CD14-positive monocyte (primary cell): Measurements from ENCODE around the gene TFF1. TPM values are rescaled to one million over a fixed set of nuclear protein-coding genes. Genes with fewer than 3 reads are reported as not detected.
A peak's percentile ranks its signal among the peaks of the same experiment; 100 is the strongest.

ENCODE experiments used
- DNase-seq, 3 donors: peaks; one replicate each; pipeline ENCODE4 v3.0.0-alpha.2; 2011 to 2022
- H2AFZ ChIP-seq: 2 replicates; pipeline ENCODE4 v1.6.0; 2012; ENCODE audit warnings: mild to moderate bottlenecking, low read depth, low read length, inconsistent platforms; ENCODE audit not compliant: insufficient read depth, poor library complexity, severe bottlenecking
- H3K27ac ChIP-seq, 2 donors: 1 replicate in 1 of 2; 2 replicates in 1 of 2; pipeline ENCODE4 v1.5.1; 2012 to 2013; ENCODE audit warnings: low read length in 2 of 2, control low read depth in 1 of 2, inconsistent platforms in 1 of 2, low read depth in 1 of 2, mild to moderate bottlenecking in 1 of 2
- H3K27me3 ChIP-seq, 2 donors: one replicate each; pipeline versions ENCODE4 v1.6.0 to v1.6.1; 2011 to 2013; ENCODE audit warnings: low read length in 2 of 2; ENCODE audit not compliant: control insufficient read depth in 2 of 2, insufficient read depth in 2 of 2
- H3K36me3 ChIP-seq, 2 donors: replicated peaks in 1 of 2; 1 replicate in 1 of 2; 2 replicates in 1 of 2; pipeline versions ENCODE4 v1.5.1 to v1.6.1; 2012 to 2013; ENCODE audit warnings: low read length in 2 of 2, control low read depth in 1 of 2, inconsistent platforms in 1 of 2, mild to moderate bottlenecking in 1 of 2; ENCODE audit not compliant: insufficient read depth in 2 of 2, control insufficient read depth in 1 of 2
- H3K4me1 ChIP-seq, 2 donors: 1 replicate in 1 of 2; 2 replicates in 1 of 2; pipeline versions ENCODE4 v1.5.1 to v1.6.1; 2012 to 2013; ENCODE audit warnings: low read length in 2 of 2, control low read depth in 1 of 2, inconsistent platforms in 1 of 2, mild to moderate bottlenecking in 1 of 2, moderate library complexity in 1 of 2; ENCODE audit not compliant: insufficient read depth in 2 of 2, control insufficient read depth in 1 of 2
- H3K4me2 ChIP-seq: replicated peaks from 2 replicates; pipeline ENCODE3; 2012; ENCODE audit warnings: low read length, moderate library complexity, mild to moderate bottlenecking; ENCODE audit not compliant: poor library complexity, severe bottlenecking; ENCODE audit errors: extremely low read depth
- H3K4me3 ChIP-seq, 3 experiments: fragments of 200-600 bp in 1 of 3; sonication (generic) in 1 of 3; replicated peaks in 1 of 3; 1 replicate in 2 of 3; 2 replicates in 1 of 3; pipeline ENCODE4 v1.5.1; 2011 to 2013; ENCODE audit warnings: low read length in 3 of 3, mild to moderate bottlenecking in 3 of 3, control low read depth in 2 of 3, low read depth in 2 of 3, inconsistent platforms in 1 of 3, moderate library complexity in 1 of 3
- H3K79me2 ChIP-seq: 2 replicates; pipeline ENCODE4 v1.6.0; 2012; ENCODE audit warnings: mild to moderate bottlenecking, control low read depth, inconsistent platforms, low read length, moderate library complexity; ENCODE audit not compliant: insufficient read depth
- H3K9ac ChIP-seq: 2 replicates; pipeline ENCODE4 v1.6.0; 2017; ENCODE audit warnings: low read length, mild to moderate bottlenecking; ENCODE audit not compliant: insufficient read depth, poor library complexity, severe bottlenecking
- H3K9me3 ChIP-seq, 2 donors: replicated peaks in 1 of 2; 1 replicate in 1 of 2; 2 replicates in 1 of 2; pipeline versions ENCODE4 v1.5.1 to v1.6.1; 2012 to 2013; ENCODE audit warnings: low read length in 2 of 2, control low read depth in 1 of 2; ENCODE audit not compliant: control insufficient read depth in 1 of 2, insufficient read depth in 1 of 2
- H4K20me1 ChIP-seq: 2 replicates; pipeline ENCODE4 v1.6.0; 2012; ENCODE audit warnings: mild to moderate bottlenecking, low read length, control low read depth, moderate library complexity; ENCODE audit not compliant: insufficient read depth
- H3K27ac Mint-ChIP-seq, 7 donors: one replicate each; pipeline ENCODE4 v1.8.0; 2020; ENCODE audit warnings: mild to moderate bottlenecking in 7 of 7, mixed read lengths in 7 of 7, moderate library complexity in 6 of 7, inconsistent platforms in 2 of 7
- H3K27me3 Mint-ChIP-seq, 3 donors: one replicate each; pipeline ENCODE4 v1.8.0; 2021 to 2022; ENCODE audit warnings: low read depth in 3 of 3, mild to moderate bottlenecking in 3 of 3, mixed read lengths in 3 of 3, moderate library complexity in 3 of 3, inconsistent platforms in 1 of 3
- H3K36me3 Mint-ChIP-seq, 2 donors: one replicate each; pipeline ENCODE4 v1.8.0; 2020; ENCODE audit warnings: mixed read lengths in 2 of 2, inconsistent platforms in 1 of 2, mild to moderate bottlenecking in 1 of 2
- H3K4me1 Mint-ChIP-seq: one replicate; pipeline ENCODE4 v1.8.0; 2020; ENCODE audit warnings: mild to moderate bottlenecking, mixed read lengths
- H3K4me3 Mint-ChIP-seq, 2 donors: one replicate each; pipeline ENCODE4 v1.8.0; 2020; ENCODE audit warnings: mild to moderate bottlenecking in 2 of 2, mixed read lengths in 2 of 2, moderate library complexity in 1 of 2
- H3K9me3 Mint-ChIP-seq, 7 donors: one replicate each; pipeline ENCODE4 v1.8.0; 2020 to 2022; ENCODE audit warnings: mixed read lengths in 7 of 7, mild to moderate bottlenecking in 6 of 7, moderate library complexity in 6 of 7, inconsistent platforms in 2 of 7
- CTCF ChIP-seq: fragments of 200-600 bp; IDR thresholded peaks from one replicate; pipeline ENCODE4 v1.8.0; 2022; ENCODE audit warnings: antibody characterized with exemption, mild to moderate bottlenecking
- WGBS: methylation state at CpG from one replicate; pipeline ENCODE4 v1.1.5; 2013; ENCODE audit warnings: missing lambda C conversion rate; ENCODE audit not compliant: insufficient coverage; 5-methylcytosine and 5-hydroxymethylcytosine counted together
- intact Hi-C, 2 donors: fragments of 100-400 bp; cut with micrococcal nuclease; formaldehyde crosslinking; loops; one replicate each; pipeline versions ENCODE4 v1.15.0 to v1.15.1; 2023
- polyA plus RNA-seq, 3 donors: library from polyadenylated mRNA; depleted of rRNA in 1 of 3; unstranded in 2 of 3; stranded (reverse) in 1 of 3; fragments of 300-500 nt in 2 of 3; fragments of >200 nt in 1 of 3; fragmentation: Illumina TruSeq in 2 of 3; gene quantifications; 1 replicate in 2 of 3; 2 replicates in 1 of 3; pipeline ENCODE4 v1.2.3, GENCODE V29; 2012 to 2021

Gene TFF1
- polyA plus RNA-seq, 3 donors, result not detected

DNA sequence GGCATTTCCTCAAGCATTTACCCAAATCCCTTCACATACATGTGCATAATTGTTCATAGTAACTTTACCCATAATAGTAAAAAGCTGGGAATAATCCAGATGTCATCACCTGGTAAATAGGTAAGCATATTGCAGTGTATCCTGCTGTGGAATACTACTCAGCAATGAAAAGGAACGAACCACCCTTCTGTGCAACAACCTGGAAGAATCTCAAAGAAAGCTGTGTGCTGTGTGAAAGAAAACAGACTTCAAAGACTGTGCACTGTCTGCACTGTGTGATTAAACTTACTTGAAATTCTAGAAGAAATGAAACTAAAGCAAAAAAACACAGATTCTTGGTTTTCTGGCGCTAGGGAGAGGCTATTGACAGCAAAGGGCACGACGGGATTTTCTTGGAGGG is 29.1 kb downstream of the TFF1 start:
- Histone ChIP-seq H3K9me3 (no peaks in the 10 kb centered on the region), H3K4me2 (no peak overlapping the region), H3K9ac (no peak overlapping the region), H3K27me3 (peaks cover 0 to 5% of the 10 kb centered on the region in 2 donors), H3K36me3 (no peaks in the 10 kb centered on the region), H2AFZ (no peak overlapping the region), H3K4me3 (no peak overlapping the region), H3K27ac (no peak overlapping the region), H4K20me1 (no peaks in the 10 kb centered on the region), H3K4me1 (peaks cover 6 to 7% of the 10 kb centered on the region in 2 donors), H3K79me2 (no peaks in the 10 kb centered on the region)
- H3K36me3 Mint-ChIP-seq, result no peaks in the 10 kb centered on the region
- H3K4me1 Mint-ChIP-seq, result peaks cover 9% of the 10 kb centered on the region
- peaks cover 2 to 6% (median 4%) of the 10 kb centered on the region in 3 donors for H3K27me3 Mint-ChIP-seq
- 80% methylated on average over 1 of the region's 4 CpGs for WGBS
- intact Hi-C loops, result loop anchor here in 1 of 2 donors (5.0 kb wide), 1 partner anchor 110 kb away; no protein-coding TSS in a partner anchor
- TF ChIP-seq CTCF, result no peak
- DNase-seq, result no peak
- no peak overlapping the region for H3K27ac Mint-ChIP-seq
- peaks cover 0 to 2% (median 0%) of the 10 kb centered on the region in 7 donors for H3K9me3 Mint-ChIP-seq
- no peak overlapping the region for H3K4me3 Mint-ChIP-seq

DNA sequence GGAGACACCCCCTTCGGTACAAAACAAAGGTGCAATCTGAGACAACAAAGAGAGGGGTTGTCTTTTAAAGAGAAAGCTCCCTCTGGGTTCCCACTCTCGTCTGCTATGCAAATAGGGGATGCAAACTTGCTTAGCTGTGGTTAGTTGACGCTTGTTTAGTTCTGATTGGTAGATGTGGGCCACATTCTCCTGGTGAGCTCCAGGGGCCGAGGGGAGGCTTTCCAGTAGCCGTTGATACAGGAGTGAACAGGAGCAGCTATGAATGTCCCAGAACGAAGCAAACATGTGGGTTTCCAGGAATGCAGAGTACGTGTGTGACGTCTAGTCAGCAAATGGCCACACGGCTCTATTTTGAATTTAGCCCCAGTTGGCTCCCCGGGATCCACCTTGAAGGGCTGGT is 30.3 kb downstream of the TFF1 start:
- intact Hi-C loops, result loop anchor here in 1 of 2 donors (5.0 kb wide), 1 partner anchor 111 kb away; no protein-coding TSS in a partner anchor
- Mint-ChIP-seq H3K27me3 (peaks cover 2 to 6% (median 6%) of the 10 kb centered on the region in 3 donors), H3K27ac (no peak overlapping the region), H3K4me3 (peak overlapping the region in 1 of 2 donors; percentile 35), H3K36me3 (no peaks in the 10 kb centered on the region), H3K4me1 (peaks cover 10% of the 10 kb centered on the region), H3K9me3 (peaks cover 0 to 8% (median 3%) of the 10 kb centered on the region in 7 donors)
- WGBS, result 80% methylated on average over 10 of the region's 10 CpGs
- H2AFZ ChIP-seq, result no peak overlapping the region
- no peak overlapping the region for H3K9ac ChIP-seq
- no peak overlapping the region for H3K27ac ChIP-seq
- H3K79me2 ChIP-seq, result no peaks in the 10 kb centered on the region
- peaks cover 6 to 7% of the 10 kb centered on the region in 2 donors for H3K4me1 ChIP-seq
- H3K4me3 ChIP-seq, result no peak overlapping the region
- no peak for DNase-seq
- peaks cover 0 to 2% of the 10 kb centered on the region in 2 donors for H3K9me3 ChIP-seq
- H3K27me3 ChIP-seq, result peaks cover 0 to 5% of the 10 kb centered on the region in 2 donors
- no peak for TF ChIP-seq CTCF
- no peaks in the 10 kb centered on the region for H3K36me3 ChIP-seq
- no peak overlapping the region for H3K4me2 ChIP-seq
- no peaks in the 10 kb centered on the region for H4K20me1 ChIP-seq
